K562 (cell line): ENCODE data around the gene PPIC. TPM values are rescaled to one million over a fixed set of nuclear protein-coding genes. Genes with fewer than 3 reads are reported as not detected.

Experiments used
- ATAC-seq: fragments of 200-7000 bp; cut with Tn5 transposase; 3 replicates; pipeline ENCODE4 v1.9.1; 2020; ENCODE audit warnings: moderate library complexity
- BruUV-seq: library from RNA; stranded (reverse); fragments of 400-500 nt; replicated peaks from 2 replicates; lab custom pipeline; 2021; lab: Mats Ljungman, UMichigan
- CTCF ChIA-PET: fragments of 300-600 bp; formaldehyde crosslinking; extraction: SDS; loops from one replicate; lab custom pipeline; 2021; ENCODE audit warnings: low intra/inter-chr PET ratio; lab: Yijun Ruan, JAX
- POLR2A ChIA-PET: fragments of 300-600, 350-650 bp; sonication (Branson Sonifier 250); formaldehyde crosslinking; extraction: SDS; loops from one replicate; lab custom pipeline; 2021; ENCODE audit warnings: antibody characterized with exemption, inconsistent platforms; lab: Yijun Ruan, JAX
- DNase-seq, 4 experiments: peaks; one replicate each; pipeline versions ENCODE4 v3.0.0 to v3.0.0-alpha.2; 2011 to 2018; ENCODE audit warnings: low spot score in 3 of 4, mixed read lengths in 3 of 4; ENCODE audit errors: extremely low read depth in 1 of 4
- FAIRE-seq: peaks from 2 replicates; lab custom pipeline; 2011; peaks lifted over from hg19 to GRCh38; lab: Jason Lieb, UNC
- H2AFZ ChIP-seq: 2 replicates; pipeline ENCODE4 v1.6.0; 2011; ENCODE audit warnings: low read depth, low read length, control low read depth, inconsistent platforms
- H3K27ac ChIP-seq: fragments of 200-600 bp; 3 replicates; pipeline ENCODE4 v1.8.0; 2011; ENCODE audit warnings: low read depth, mild to moderate bottlenecking, control low read depth, inconsistent platforms, low read length, moderate library complexity, mixed read lengths; ENCODE audit errors: extremely low read depth
- H3K27me3 ChIP-seq, 2 experiments: fragments of 300-600 bp in 1 of 2; 2 replicates in 1 of 2; 3 replicates in 1 of 2; pipeline versions ENCODE4 v1.6.0 to v1.8.0; 2011; ENCODE audit warnings: inconsistent platforms in 2 of 2, low read length in 2 of 2, mild to moderate bottlenecking in 1 of 2, mixed read lengths in 1 of 2, moderate library complexity in 1 of 2; ENCODE audit not compliant: control insufficient read depth in 2 of 2, insufficient read depth in 2 of 2
- H3K36me3 ChIP-seq: fragments of 300-600 bp; 3 replicates; pipeline ENCODE4 v1.8.0; 2011; ENCODE audit warnings: mild to moderate bottlenecking, low read length, inconsistent platforms; ENCODE audit not compliant: control insufficient read depth, insufficient read depth
- H3K4me1 ChIP-seq, 2 experiments: fragments of 200-600 bp in 1 of 2; replicated peaks in 1 of 2; 2 replicates in 1 of 2; 3 replicates in 1 of 2; pipeline versions ENCODE4 v1.5.1 to v1.8.0; 2011; ENCODE audit warnings: inconsistent platforms in 2 of 2, low read length in 2 of 2, mild to moderate bottlenecking in 1 of 2, mixed read lengths in 1 of 2, moderate library complexity in 1 of 2; ENCODE audit not compliant: control insufficient read depth in 2 of 2, insufficient read depth in 2 of 2
- H3K4me2 ChIP-seq: 2 replicates; pipeline ENCODE4 v1.6.1; 2011; ENCODE audit warnings: low read length, control low read depth, inconsistent platforms, mixed read lengths; ENCODE audit not compliant: insufficient read depth
- H3K4me3 ChIP-seq: fragments of 200-600 bp; sonication (generic), shearing (Covaris generic); 2 replicates; pipeline ENCODE4 v1.5.1; 2016; ENCODE audit warnings: control low read depth, inconsistent platforms
- H3K79me2 ChIP-seq: fragments of 200-600 bp; 3 replicates; pipeline ENCODE4 v1.8.0; 2011; ENCODE audit warnings: low read length, inconsistent platforms; ENCODE audit not compliant: control insufficient read depth, insufficient read depth
- H3K9ac ChIP-seq, 2 experiments: 2 replicates each; pipeline versions ENCODE4 v1.6.0 to v1.6.1; 2011; ENCODE audit warnings: low read depth in 2 of 2, low read length in 2 of 2, control low read depth in 1 of 2, inconsistent platforms in 1 of 2, mild to moderate bottlenecking in 1 of 2, mixed read lengths in 1 of 2; ENCODE audit not compliant: insufficient read depth in 1 of 2
- H3K9me1 ChIP-seq: one replicate; pipeline ENCODE4 v1.6.0; 2011; ENCODE audit warnings: inconsistent platforms, mild to moderate bottlenecking, low read length, moderate library complexity; ENCODE audit not compliant: control insufficient read depth, insufficient read depth
- H3K9me3 ChIP-seq: replicated peaks from 2 replicates; pipeline ENCODE4 v1.5.1; 2011; ENCODE audit warnings: low read depth, low read length, inconsistent platforms; ENCODE audit not compliant: control insufficient read depth, insufficient read depth
- H4K20me1 ChIP-seq: replicated peaks from 2 replicates; pipeline ENCODE4 v1.6.1; 2011; ENCODE audit warnings: low read length, inconsistent platforms, mixed read lengths; ENCODE audit not compliant: control insufficient read depth, insufficient read depth
- ATF1 ChIP-seq, 2 experiments: fragments of 450-650 bp in 1 of 2; IDR thresholded peaks; 2 replicates each; pipeline ENCODE4 v1.6.1; 2016; ENCODE audit warnings: missing compliant biosample characterization in 1 of 2, missing genetic modification characterization in 1 of 2
- CTBP1 ChIP-seq: fragments of 450-650 bp; IDR thresholded peaks from 2 replicates; pipeline ENCODE4 v1.6.1; 2016; ENCODE audit warnings: borderline replicate concordance
- HLTF ChIP-seq: fragments of 450-650 bp; IDR thresholded peaks from 2 replicates; pipeline ENCODE4 v1.6.1; 2016
- POLR2B ChIP-seq: fragments of 450-650 bp; IDR thresholded peaks from 2 replicates; pipeline ENCODE4 v1.6.1; 2018; ENCODE audit warnings: low read depth; ENCODE audit not compliant: partially characterized antibody
- ZFPM2 ChIP-seq: fragments of 250-450 bp; sonication (Bioruptor Pico); IDR thresholded peaks from 2 replicates; pipeline ENCODE4 v1.5.1; 2022; ENCODE audit warnings: mild to moderate bottlenecking
- ZNF263 ChIP-seq: sonication (generic); formaldehyde crosslinking; IDR thresholded peaks from 2 replicates; pipeline ENCODE4 v1.8.0; 2022; ENCODE audit warnings: mild to moderate bottlenecking, missing genetic modification reagents, borderline replicate concordance
- WGBS: fragments of 100-300 bp; shearing (Covaris generic); methylation state at CpG from one replicate; pipeline ENCODE4 v1.1.6; 2016; ENCODE audit warnings: low coverage, mixed read lengths; ENCODE audit not compliant: insufficient coverage; ENCODE audit errors: missing lambda C conversion rate; 5-methylcytosine and 5-hydroxymethylcytosine counted together
- in situ Hi-C: fragments of 300-500 bp; cut with MboI; formaldehyde crosslinking; loops from 4 replicates; pipeline ENCODE4 v1.15.0; 2018; ENCODE audit warnings: inconsistent platforms, mixed read lengths
- intact Hi-C: fragments of 100-400 bp; cut with micrococcal nuclease; formaldehyde crosslinking; loops from 2 replicates; pipeline ENCODE4 v1.14.2; 2022
- polyA plus RNA-seq, 8 experiments: library from polyadenylated mRNA; depleted of rRNA in 4 of 8; stranded (reverse) in 5 of 8; unstranded in 3 of 8; fragments of >200 nt; fragmentation: Nextera tagmentation in 2 of 8; fragmentation: Illumina TruSeq in 1 of 8; extraction: Ambion mirVana in 2 of 8; extraction: Trizol in 1 of 8; gene quantifications; 2 replicates each; pipeline versions ENCODE4 v1.2.1 to v1.2.3, GENCODE V29; 2011 to 2014; ENCODE audit warnings: inconsistent platforms in 1 of 8, missing spikeins in 1 of 8
- total RNA-seq, 7 experiments: library from RNA; depleted of rRNA in 6 of 7; stranded (reverse); fragments of >200 nt in 6 of 7; fragmentation: Illumina TruSeq in 2 of 7; extraction: Trizol in 2 of 7; gene quantifications; 2 replicates each; pipeline versions ENCODE4 v1.2.1 to v1.2.3, GENCODE V29; 2011 to 2021; ENCODE audit warnings: low replicate concordance in 1 of 7
- TF ChIP-seq, protein P1 (sequence below): fragments of 450-650 bp; conservative IDR thresholded peaks from 2 replicates; pipeline ENCODE4 v1.6.1; 2016; ENCODE audit warnings: missing genetic modification characterization, low read depth, mild to moderate bottlenecking, missing compliant biosample characterization, moderate library complexity

The PPIC gene
- total and polyA plus RNA-seq, 9 of the 15 experiments (the other 6 are each of a cell fraction or from before 2014, with no cell fraction given), result 1.3 to 4.5 (median 2.8) TPM

DNA sequence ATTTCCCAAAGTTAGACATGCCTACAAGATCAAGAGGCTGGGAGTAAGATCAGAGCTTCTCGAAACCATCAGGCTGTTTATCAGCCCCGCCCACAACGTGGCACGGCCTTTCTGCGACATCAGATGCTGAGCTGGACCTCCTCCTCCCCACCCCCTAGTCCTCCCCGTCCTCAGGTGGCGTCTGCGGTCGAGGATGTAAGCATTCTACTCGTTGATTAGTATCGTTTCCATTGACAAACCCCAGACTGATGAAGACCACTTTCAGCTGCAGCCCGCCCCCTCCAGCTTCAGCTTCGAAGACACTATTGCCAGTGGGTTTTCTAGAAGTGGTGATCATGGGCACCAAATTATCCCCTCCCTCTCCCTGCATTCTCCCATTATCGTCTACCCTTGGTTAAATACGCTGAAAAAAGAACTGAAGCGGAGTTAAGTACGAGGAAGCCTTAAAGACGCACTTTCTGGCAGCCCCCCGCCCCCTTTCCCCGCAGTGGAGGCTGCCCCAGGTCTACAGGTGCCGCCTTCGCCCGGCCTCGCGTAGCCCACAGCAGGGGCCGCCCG lies 1.1 kb downstream of the PPIC start:
- peak overlapping the region; percentile 81 for H2AFZ ChIP-seq

DNA sequence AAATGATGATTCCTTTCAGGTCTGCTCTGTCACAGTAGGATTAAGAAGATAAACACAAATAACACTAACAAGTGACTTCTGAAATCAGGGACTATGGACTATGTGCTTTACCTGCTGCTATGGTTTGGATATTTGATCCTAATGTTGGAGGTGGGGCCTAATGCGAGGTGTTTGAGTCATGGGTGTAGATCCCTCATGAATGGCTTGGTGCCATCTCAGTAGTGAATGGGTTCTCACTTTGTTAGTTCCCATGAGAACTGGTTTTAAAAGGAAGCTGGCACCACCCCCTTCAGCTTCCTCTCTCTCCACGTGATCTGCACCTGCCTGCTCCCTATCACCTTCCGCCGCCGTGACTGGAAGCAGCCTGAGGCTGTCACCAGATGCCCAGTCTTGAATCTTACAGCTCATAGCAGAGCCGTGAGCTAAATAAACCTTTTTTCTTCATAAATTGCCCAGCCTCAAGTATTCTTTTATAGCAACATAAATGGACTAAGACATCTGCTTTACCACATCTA lies 3.3 kb downstream of the PPIC start:
- Histone ChIP-seq H3K4me3 (no peak overlapping the region), H3K4me1 (peaks cover 2 to 18% of the 10 kb centered on the region in 2 experiments; a peak in 2 of 5 replicates), H2AFZ (no peak overlapping the region), H3K9me1 (no peaks in the 10 kb centered on the region), H3K79me2 (no peaks in the 10 kb centered on the region), H4K20me1 (no peaks in the 10 kb centered on the region), H3K4me2 (no peak overlapping the region)
- ATAC-seq (no peak), FAIRE-seq (no peak)
- 22% methylated on average over 6 of the region's 6 CpGs for WGBS
- intact Hi-C loops, result loop anchor here (10.0 kb wide), 1 partner anchor 582 kb away; no protein-coding TSS in a partner anchor
- TF ChIP-seq, protein P1, sequence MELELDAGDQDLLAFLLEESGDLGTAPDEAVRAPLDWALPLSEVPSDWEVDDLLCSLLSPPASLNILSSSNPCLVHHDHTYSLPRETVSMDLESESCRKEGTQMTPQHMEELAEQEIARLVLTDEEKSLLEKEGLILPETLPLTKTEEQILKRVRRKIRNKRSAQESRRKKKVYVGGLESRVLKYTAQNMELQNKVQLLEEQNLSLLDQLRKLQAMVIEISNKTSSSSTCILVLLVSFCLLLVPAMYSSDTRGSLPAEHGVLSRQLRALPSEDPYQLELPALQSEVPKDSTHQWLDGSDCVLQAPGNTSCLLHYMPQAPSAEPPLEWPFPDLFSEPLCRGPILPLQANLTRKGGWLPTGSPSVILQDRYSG (tag), result no peak
- TF ChIP-seq HLTF (no peak), ZFPM2 (CRISPR knock-in tag) (no peak)
- TF ChIP-seq, all 486 proteins: peak for 0
- in situ Hi-C loops, result no loop called here
- H3K36me3 ChIP-seq, result no peaks in the 10 kb centered on the region
- DNase-seq, result no peak
- peaks cover 7 to 24% of the 10 kb centered on the region in 2 experiments; a peak in 4 of 5 replicates for H3K27me3 ChIP-seq
- H3K9me3 ChIP-seq, result no peaks in the 10 kb centered on the region
- CTCF ChIA-PET, result no interaction called here
- H3K9ac ChIP-seq, result no peak overlapping the region
- POLR2A ChIA-PET, result no interaction called here
- H3K27ac ChIP-seq, result no peak overlapping the region
- BruUV-seq, result no TSS peak

More for the DNA sequence above, 1.1 kb downstream of the PPIC start:
- POLR2A ChIA-PET, result no interaction called here
- Histone ChIP-seq H3K4me3 (peak overlapping the region; percentile 55), H3K9me1 (no peaks in the 10 kb centered on the region), H3K27me3 (peaks cover 7 to 24% of the 10 kb centered on the region in 2 experiments; a peak in 4 of 5 replicates), H3K4me1 (peaks cover 2 to 18% of the 10 kb centered on the region in 2 experiments; a peak in 2 of 5 replicates), H3K36me3 (no peaks in the 10 kb centered on the region), H3K9ac (peak overlapping the region in 1 of 2 experiments; percentile 77; a peak in 1 of 4 replicates), H4K20me1 (no peaks in the 10 kb centered on the region), H3K79me2 (no peaks in the 10 kb centered on the region), H3K9me3 (no peaks in the 10 kb centered on the region), H3K27ac (no peak overlapping the region), H3K4me2 (peak overlapping the region; percentile 69; the same call in 1 of the 2 replicates)
- CTCF ChIA-PET, result no interaction called here
- intact Hi-C loops (loop anchor here (10.0 kb wide), 1 partner anchor 579 kb away; no protein-coding TSS in a partner anchor), in situ Hi-C loops (no loop called here)
- no TSS peak for BruUV-seq
- 9% methylated on average over 20 of the region's 27 CpGs for WGBS
- ATAC-seq (peak; percentile 52), DNase-seq (peak; percentile 27 to 55 (median 48)), FAIRE-seq (peak; percentile 70)
- TF ChIP-seq ZNF263 (CRISPR knock-in tag) (peak; percentile 89), ATF1 (CRISPR knock-in tag; IDR thresholded peaks at IDR 0.05) (no peak), ATF1 (tag; IDR thresholded peaks at IDR 0.05) (peak; percentile 22; the same call in 1 of the 2 replicates), POLR2B (no peak), CTBP1 (peak; percentile 66; the same call in 1 of the 2 replicates)
